HG02981 (cell line): ENCODE data around the gene NDOR1.

ENCODE experiments used
- ATAC-seq: cut with Tn5 transposase; IDR thresholded peaks from one replicate; pipeline ENCODE4 v1.9.1; 2021; ENCODE audit warnings: mild to moderate bottlenecking, moderate library complexity; ENCODE audit not compliant: unreplicated experiment

NDOR1 gene

GRCh38 chr9:137180491-137180890, 25.0 kb upstream of the NDOR1 start:
- ATAC-seq, result no peak

- ATAC-seq, result no peak
These were observed 23.8 kb upstream of the NDOR1 start for GRCh38 chr9:137181680-137182079.

- ATAC-seq, result no peak
These were observed 22.7 kb upstream of the NDOR1 start for GRCh38 chr9:137182836-137183235.

- ATAC-seq, result no peak
These were observed 21.4 kb upstream of the NDOR1 start for GRCh38 chr9:137183980-137184595.

- no peak for ATAC-seq
These were observed 20.4 kb upstream of the NDOR1 start for GRCh38 chr9:137184881-137185660.

- no peak for ATAC-seq
These were observed 19.6 kb upstream of the NDOR1 start for GRCh38 chr9:137185921-137186320.

- no peak for ATAC-seq
These were observed 19.1 kb upstream of the NDOR1 start for GRCh38 chr9:137186385-137186784.

- no peak for ATAC-seq
These were observed 18.1 kb upstream of the NDOR1 start for GRCh38 chr9:137187386-137187785.

GRCh38 chr9:137188086-137188489, 17.4 kb upstream of the NDOR1 start:
- no peak for ATAC-seq

- ATAC-seq, result peak; percentile 71
These were observed 16.8 kb upstream of the NDOR1 start, which contains the start of the genes ANAPC2 and SSNA1 for GRCh38 chr9:137188490-137189296. Gene ANAPC2, minus strand, starts transcription at chr9:137188560. Its CDS starts 28 bp downstream, at chr9:137188532. Gene SSNA1, plus strand, starts transcription at chr9:137188676. Its CDS starts 51 bp downstream, at chr9:137188727.

GRCh38 chr9:137189297-137190295, 15.9 kb upstream of the NDOR1 start:
- no peak for ATAC-seq

- no peak for ATAC-seq
These were observed 15.1 kb upstream of the NDOR1 start for GRCh38 chr9:137190315-137190856.

GRCh38 chr9:137191245-137191644, 14.3 kb upstream of the NDOR1 start:
- no peak for ATAC-seq

- ATAC-seq, result no peak
These were observed 13.6 kb upstream of the NDOR1 start for GRCh38 chr9:137191691-137192447.

- ATAC-seq, result no peak
These were observed 13.1 kb upstream of the NDOR1 start for GRCh38 chr9:137192448-137192780.

- ATAC-seq, result no peak
These were observed 12.6 kb upstream of the NDOR1 start for GRCh38 chr9:137192859-137193258.

- ATAC-seq, result no peak
These were observed 11.7 kb upstream of the NDOR1 start for GRCh38 chr9:137193771-137194170.

- no peak for ATAC-seq
These were observed 11.1 kb upstream of the NDOR1 start for GRCh38 chr9:137194388-137194787.

- ATAC-seq, result no peak
These were observed 10.6 kb upstream of the NDOR1 start for GRCh38 chr9:137194909-137195308.
